NCI-H345 (cell line): ENCODE data around the gene CMBL.

Source experiments
- DNase-seq: peaks from one replicate; lab custom pipeline; 2025; lab: John Stamatoyannopoulos, UW

Gene CMBL

DNA sequence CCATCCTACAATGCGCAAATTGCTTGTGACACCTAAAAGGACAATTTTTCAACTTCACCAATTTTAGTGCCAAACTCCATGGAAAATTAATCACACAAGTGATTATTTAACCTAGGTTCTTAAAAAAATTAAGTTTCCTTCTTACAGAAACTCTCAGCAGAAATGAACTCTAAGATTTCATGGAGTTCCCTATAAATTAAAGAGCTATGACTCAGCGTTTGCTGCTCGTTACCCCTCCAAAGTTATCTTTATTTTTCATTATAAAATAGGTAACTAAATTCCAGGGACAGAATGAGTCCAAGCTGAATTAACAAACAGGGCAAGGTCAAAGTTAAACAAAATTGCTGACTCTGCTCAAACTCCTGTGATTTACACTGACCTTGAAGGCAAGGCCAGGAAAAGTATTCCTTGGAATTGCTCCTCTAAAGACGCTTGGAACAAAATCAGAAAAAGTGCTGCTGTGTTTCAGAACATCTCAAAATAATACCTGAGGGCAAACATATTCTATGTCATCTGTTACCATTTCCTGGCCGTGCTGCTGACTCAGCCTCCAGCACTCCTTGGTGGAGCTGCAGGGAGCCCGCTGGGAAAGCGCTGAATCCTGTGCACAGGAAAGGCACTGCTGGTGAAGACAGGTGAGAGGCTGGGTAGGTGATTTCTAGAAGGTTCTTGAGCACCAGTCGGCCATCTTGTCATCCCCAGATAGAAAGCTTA lies 2.5 kb upstream of the CMBL start:
- DNase-seq, result peak; percentile 16

DNA sequence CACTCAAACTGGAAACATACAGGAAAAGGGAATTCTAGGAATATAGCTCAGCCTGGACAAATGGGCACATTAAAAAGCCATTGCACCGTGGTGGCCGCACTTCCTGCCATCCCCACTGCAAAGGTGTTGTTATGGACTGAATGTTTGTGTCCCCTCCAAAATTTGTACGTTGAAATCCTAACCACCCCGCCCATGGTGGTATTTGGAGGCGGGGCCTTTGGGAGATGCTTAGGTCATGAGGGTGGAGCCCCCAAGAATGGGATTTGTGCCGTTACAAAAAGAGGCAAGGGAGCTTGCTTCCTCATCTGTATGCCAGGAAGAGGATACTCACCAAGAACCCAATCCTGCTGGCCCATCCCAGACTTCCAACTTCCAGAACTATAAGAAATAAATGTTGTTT lies 1.1 kb upstream of the CMBL start:
- no peak for DNase-seq

DNA sequence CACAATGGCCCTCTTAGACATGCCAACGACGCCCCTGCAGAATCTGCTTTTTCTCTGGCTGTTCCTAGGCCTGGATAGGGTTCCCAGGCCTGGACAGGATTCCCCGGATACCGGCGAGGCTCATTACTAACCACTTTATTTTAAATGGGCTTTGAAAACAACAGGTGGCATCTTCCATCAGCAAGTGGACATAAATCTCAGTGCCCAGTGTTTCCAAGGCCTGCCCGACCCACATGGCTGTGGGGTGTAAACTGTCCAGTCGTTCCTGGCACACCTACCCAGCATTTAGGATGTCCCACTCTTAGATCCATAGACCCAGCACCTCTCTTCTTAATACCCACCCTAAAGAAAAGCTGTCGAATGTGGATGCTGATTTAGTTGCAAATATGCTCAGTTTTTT lies 896 bp downstream of the CMBL start:
- no peak for DNase-seq

DNA sequence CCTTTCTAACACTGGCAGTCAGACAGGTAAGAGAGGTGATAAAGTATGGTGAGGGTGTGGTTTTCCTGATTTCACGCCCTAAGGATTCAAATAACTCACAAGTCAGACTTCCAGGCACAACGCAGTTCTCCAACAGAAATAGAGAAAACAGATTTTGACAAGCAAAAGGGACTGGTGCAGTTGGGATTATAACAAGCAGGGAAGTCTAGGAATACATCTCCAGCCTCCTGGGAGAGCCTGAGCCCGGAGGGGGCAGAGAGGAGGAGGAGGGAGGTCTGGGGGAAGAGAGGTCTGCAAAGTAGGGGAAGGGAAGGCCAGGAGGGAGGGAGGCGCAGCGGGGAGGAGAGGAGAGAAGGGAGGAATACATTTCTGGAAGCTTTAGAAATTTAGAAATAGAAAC lies 1.6 kb downstream of the CMBL start:
- DNase-seq, result no peak

DNA sequence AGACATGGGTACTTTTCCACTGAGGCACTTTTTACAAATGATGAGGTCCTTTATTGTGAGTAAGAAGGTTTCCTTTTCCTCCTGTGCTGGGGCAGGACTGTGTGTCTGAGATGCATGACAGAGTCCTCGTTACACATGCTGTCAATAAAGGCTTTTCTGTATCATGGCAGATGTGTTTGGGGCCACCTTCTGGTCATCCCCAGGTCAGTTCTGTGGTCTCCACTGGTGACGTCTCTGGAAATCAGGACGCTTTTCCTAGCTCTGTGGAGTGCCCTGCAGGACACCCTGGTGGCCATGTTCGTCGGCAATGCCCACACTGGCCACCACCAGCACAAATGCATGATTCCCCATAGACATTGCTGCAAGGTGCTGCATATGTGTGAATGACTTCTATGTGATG lies 2.8 kb downstream of the CMBL start:
- no peak for DNase-seq

DNA sequence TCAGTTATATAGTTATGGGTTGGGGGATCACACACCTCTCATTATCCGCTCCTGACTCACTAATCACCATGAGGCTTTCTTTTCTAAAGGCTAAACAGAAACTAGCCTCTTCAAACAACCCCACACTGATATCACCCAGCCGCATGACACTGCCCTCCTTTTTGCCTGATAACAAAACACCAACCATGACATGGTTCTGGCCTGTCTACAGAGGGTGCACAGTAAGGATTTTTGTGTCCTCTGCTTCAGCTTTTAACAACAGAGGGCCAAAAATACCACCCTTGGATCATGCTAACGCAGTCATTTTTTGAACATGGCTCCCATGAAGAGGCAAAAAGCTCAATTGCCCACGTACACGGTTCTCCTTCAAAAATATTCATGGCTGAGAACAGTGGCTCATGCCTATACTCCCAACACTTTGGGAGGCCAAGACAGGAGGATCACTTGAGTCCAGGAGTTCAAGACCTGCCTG lies 4.0 kb downstream of the CMBL start:
- DNase-seq, result no peak

GRCh38 chr5:10303201-10303600 lies 4.5 kb downstream of the CMBL start:
- DNase-seq, result no peak

GRCh38 chr5:10301842-10302610 lies 5.7 kb downstream of the CMBL start:
- peak; percentile 21 for DNase-seq

DNA sequence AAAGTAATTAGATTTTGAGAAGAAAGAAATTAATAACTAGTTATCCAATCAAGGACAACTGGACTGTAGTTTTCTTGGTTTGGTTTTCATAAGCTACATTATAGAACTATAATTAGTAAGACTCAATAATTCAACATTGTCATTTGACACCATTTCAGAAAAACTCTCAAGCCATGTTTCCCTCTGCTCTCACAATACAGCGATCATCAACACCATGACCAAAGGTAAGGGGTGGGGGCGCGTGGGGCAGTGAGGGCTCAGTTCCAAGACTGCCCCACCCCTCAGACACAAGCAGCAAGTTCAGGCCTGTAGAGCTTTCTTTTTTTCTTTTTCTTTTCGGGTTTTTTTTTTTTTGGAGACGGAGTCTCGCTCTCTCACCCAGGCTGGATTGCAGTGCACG lies 6.4 kb downstream of the CMBL start:
- DNase-seq, result peak; percentile 66

DNA sequence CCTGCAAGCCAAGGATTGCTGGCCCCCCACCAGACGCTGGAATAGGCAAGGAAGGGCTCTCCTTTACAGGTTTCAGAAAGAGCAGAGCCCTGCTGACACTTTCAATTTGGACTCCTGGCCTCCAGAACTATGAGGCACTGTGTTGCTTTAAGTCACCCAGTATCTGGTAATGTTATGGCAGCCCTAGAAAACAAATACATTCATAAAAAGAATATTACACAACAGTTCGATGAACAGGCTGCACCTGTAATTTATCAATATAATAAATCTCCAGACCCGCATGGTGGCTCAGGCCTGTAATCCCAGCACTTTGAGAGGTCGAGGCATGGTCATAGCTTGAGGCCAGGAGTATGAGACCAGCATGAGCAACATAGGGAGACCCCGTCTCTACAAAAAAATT lies 7.5 kb downstream of the CMBL start:
- DNase-seq, result no peak

GRCh38 chr5:10297646-10298204 lies 10.0 kb downstream of the CMBL start:
- peak; percentile 29 for DNase-seq

- DNase-seq, result no peak
Observed at GRCh38 chr5:10295619-10296326, 11.9 kb downstream of the CMBL start.

GRCh38 chr5:10293907-10294662 lies 13.6 kb downstream of the CMBL start:
- no peak for DNase-seq

GRCh38 chr5:10291692-10292339 lies 15.9 kb downstream of the CMBL start:
- DNase-seq, result no peak

DNA sequence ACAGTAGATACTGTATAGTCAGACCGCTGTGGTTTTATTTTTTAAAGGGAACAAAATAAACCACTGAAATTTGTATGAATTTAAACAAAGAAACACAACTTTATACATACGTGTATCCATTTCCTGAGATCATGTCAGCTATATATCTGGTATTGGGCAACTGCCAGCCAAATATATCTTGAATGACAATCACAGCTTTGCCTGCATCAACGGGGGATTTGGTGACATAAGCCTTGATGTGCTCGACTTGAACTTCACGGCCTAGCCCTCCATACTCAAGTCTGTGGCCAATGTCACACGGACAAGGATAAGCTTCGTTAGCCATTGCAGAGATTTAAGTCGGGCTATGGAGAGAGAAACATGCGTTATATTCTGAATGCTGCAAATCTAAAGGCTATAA lies 17.3 kb downstream of the CMBL start:
- DNase-seq, result no peak

DNA sequence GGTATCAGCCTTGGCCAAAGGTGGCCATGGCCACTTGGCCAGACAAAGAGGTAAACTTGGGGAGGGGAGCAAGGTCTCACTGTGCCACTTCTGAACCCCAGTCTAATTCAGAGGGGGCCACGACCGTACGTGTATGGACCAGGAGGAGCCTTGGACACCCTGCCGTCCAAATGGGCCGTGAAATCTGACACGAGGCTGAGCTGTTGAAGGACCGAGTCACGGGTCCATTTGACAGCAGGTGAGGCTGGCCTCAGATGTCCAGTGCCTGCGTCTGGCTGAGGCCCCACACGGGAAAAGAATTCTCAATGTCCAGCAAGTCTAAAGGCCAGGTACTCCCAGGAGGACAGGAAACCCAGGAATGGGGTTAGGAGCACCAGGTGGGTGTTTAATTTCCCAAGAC lies 17.7 kb downstream of the CMBL start:
- DNase-seq, result no peak

DNA sequence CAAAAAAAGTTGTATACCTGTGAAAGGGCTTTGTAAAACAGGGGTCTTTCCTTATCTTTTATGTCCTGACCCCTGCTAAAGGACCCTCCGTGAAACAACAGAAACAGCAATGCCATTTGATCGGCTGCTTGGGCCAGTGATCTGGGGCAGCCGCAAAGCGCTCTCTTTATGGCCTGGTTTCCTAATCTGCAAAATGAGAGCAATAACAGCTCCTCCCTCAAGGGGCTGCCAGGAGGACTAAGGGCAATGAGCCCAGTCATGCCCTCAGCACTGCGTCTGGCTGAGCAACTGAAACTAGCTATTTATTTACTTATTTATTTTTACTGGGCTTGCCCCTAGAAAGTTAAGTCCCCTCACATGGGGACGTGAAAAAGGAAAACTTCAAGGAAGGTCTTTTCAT lies 18.3 kb downstream of the CMBL start:
- DNase-seq, result peak; percentile 18

- peak; percentile 99 for DNase-seq
Observed at GRCh38 chr5:10288592-10289219, 19.0 kb downstream of the CMBL start.

- DNase-seq, result no peak
Observed at GRCh38 chr5:10286862-10287227, 20.9 kb downstream of the CMBL start.

GRCh38 chr5:10286162-10286861 lies 21.4 kb downstream of the CMBL start:
- no peak for DNase-seq
